Activated naive CD4-positive, alpha-beta T cell treated with anti-CD3 and anti-CD28 coated beads, Interleukin-2, amount 10 ng/mL, durations not matched to agents 7 days and 5 days (primary cell): ENCODE results near the gene SNHG17.

Source experiments
- CTCF ChIA-PET: fragments of 350-600 bp; sonication (Branson Sonifier 250); formaldehyde crosslinking; loops from one replicate; lab custom pipeline; 2021; ENCODE audit warnings: antibody characterized with exemption; lab: Charles Lee
- DNase-seq: peaks from one replicate; pipeline ENCODE4 v3.0.0-alpha.2; 2020
- H3K27ac Mint-ChIP-seq: one replicate; pipeline ENCODE4 v1.8.0; 2021; ENCODE audit warnings: mild to moderate bottlenecking, moderate library complexity, mixed read lengths
- H3K27me3 Mint-ChIP-seq: one replicate; pipeline ENCODE4 v1.8.0; 2021; ENCODE audit warnings: mild to moderate bottlenecking, mixed read lengths
- H3K36me3 Mint-ChIP-seq: one replicate; pipeline ENCODE4 v1.8.0; 2021; ENCODE audit warnings: mixed read lengths
- H3K4me1 Mint-ChIP-seq: one replicate; pipeline ENCODE4 v1.8.0; 2021; ENCODE audit warnings: mixed read lengths
- H3K4me3 Mint-ChIP-seq: one replicate; pipeline ENCODE4 v1.8.0; 2021; ENCODE audit warnings: mild to moderate bottlenecking, moderate library complexity, mixed read lengths
- H3K9me3 Mint-ChIP-seq: one replicate; pipeline ENCODE4 v1.8.0; 2021; ENCODE audit warnings: mixed read lengths

SNHG17 gene

GRCh38 chr20:38458314-38458713 is 23.2 kb upstream of the SNHG17 start:
- CTCF ChIA-PET = interaction anchor here (1.1 kb wide), 1 partner anchor 23 kb away, joined by 5 read pairs; the partner anchor contains the start of gene SNHG17
- H3K27me3 Mint-ChIP-seq = peaks cover 15% of the 10 kb centered on the region
- no peaks in the 10 kb centered on the region for H3K9me3 Mint-ChIP-seq

GRCh38 chr20:38454556-38455473 is 19.7 kb upstream of the SNHG17 start:
- H3K4me1 Mint-ChIP-seq = no peaks in the 10 kb centered on the region
- H3K4me3 Mint-ChIP-seq = no peak overlapping the region
- peaks cover 15% of the 10 kb centered on the region for H3K27me3 Mint-ChIP-seq
- H3K27ac Mint-ChIP-seq = no peak overlapping the region
- H3K36me3 Mint-ChIP-seq = peaks cover 15% of the 10 kb centered on the region
- CTCF ChIA-PET = interaction anchor here (0.8 to 1.1 kb wide), 2 partner anchors 8 to 18 kb away, joined by 3 read pairs; partner anchors contain the start of gene RALGAPB
- DNase-seq = no peak
- H3K9me3 Mint-ChIP-seq = no peaks in the 10 kb centered on the region

More at GRCh38 chr20:38458314-38458713, 23.2 kb upstream of the SNHG17 start:
- no peaks in the 10 kb centered on the region for H3K4me1 Mint-ChIP-seq
- DNase-seq = no peak
- H3K36me3 Mint-ChIP-seq = no peaks in the 10 kb centered on the region
- no peak overlapping the region for H3K4me3 Mint-ChIP-seq
- no peak overlapping the region for H3K27ac Mint-ChIP-seq

GRCh38 chr20:38453941-38454340 is 18.8 kb upstream of the SNHG17 start:
- Mint-ChIP-seq H3K4me1 (peaks cover 2% of the 10 kb centered on the region), H3K27me3 (peaks cover 13% of the 10 kb centered on the region), H3K9me3 (no peaks in the 10 kb centered on the region), H3K36me3 (peaks cover 22% of the 10 kb centered on the region), H3K4me3 (no peak overlapping the region), H3K27ac (no peak overlapping the region)
- no peak for DNase-seq
- CTCF ChIA-PET = interaction anchor here (0.6 to 1.1 kb wide), 3 partner anchors 7 to 53 kb away, joined by 3 read pairs; partner anchors contain the start of gene RALGAPB

- Mint-ChIP-seq H3K4me3 (no peak overlapping the region), H3K4me1 (peaks cover 8% of the 10 kb centered on the region), H3K27ac (no peak overlapping the region), H3K9me3 (no peaks in the 10 kb centered on the region), H3K36me3 (peaks cover 25% of the 10 kb centered on the region), H3K27me3 (peaks cover 9% of the 10 kb centered on the region)
- CTCF ChIA-PET = interaction anchor here (1.7 kb wide), 1 partner anchor 18 kb away, joined by 6 read pairs; the partner anchor contains the start of gene SNHG17
- DNase-seq = no peak
These were observed 17.9 kb upstream of the SNHG17 start for GRCh38 chr20:38452880-38453624.

GRCh38 chr20:38450412-38450975 is 15.4 kb upstream of the SNHG17 start:
- CTCF ChIA-PET = no interaction called here
- Mint-ChIP-seq H3K4me1 (peaks cover 25% of the 10 kb centered on the region), H3K27ac (no peak overlapping the region), H3K36me3 (peaks cover 27% of the 10 kb centered on the region), H3K4me3 (no peak overlapping the region), H3K9me3 (no peaks in the 10 kb centered on the region), H3K27me3 (no peaks in the 10 kb centered on the region)
- no peak for DNase-seq

- CTCF ChIA-PET = interaction anchor here (3.6 to 3.7 kb wide), 2 partner anchors 16 to 23 kb away, joined by 20 to 69 read pairs; partner anchors contain the start of genes RALGAPB and SNHG17
- Mint-ChIP-seq H3K27ac (no peak overlapping the region), H3K9me3 (no peaks in the 10 kb centered on the region)
These were observed 13.9 kb upstream of the SNHG17 start for GRCh38 chr20:38449046-38449445.

GRCh38 chr20:38447931-38448675 is 13.0 kb upstream of the SNHG17 start:
- no peaks in the 10 kb centered on the region for H3K9me3 Mint-ChIP-seq
- peak overlapping the region; percentile 79 for H3K4me3 Mint-ChIP-seq
- CTCF ChIA-PET = interaction anchor here (3.6 to 3.7 kb wide), 2 partner anchors 15 to 24 kb away, joined by 20 to 69 read pairs; partner anchors contain the start of genes RALGAPB and SNHG17
- H3K4me1 Mint-ChIP-seq = peaks cover 26% of the 10 kb centered on the region
- H3K27me3 Mint-ChIP-seq = peaks cover 4% of the 10 kb centered on the region
- DNase-seq = no peak
- H3K27ac Mint-ChIP-seq = no peak overlapping the region
- H3K36me3 Mint-ChIP-seq = peaks cover 27% of the 10 kb centered on the region

More at GRCh38 chr20:38449046-38449445, 13.9 kb upstream of the SNHG17 start:
- Mint-ChIP-seq H3K4me3 (no peak overlapping the region), H3K4me1 (peaks cover 26% of the 10 kb centered on the region), H3K27me3 (no peaks in the 10 kb centered on the region), H3K36me3 (peaks cover 27% of the 10 kb centered on the region)
- no peak for DNase-seq

GRCh38 chr20:38447251-38447661 is 12.1 kb upstream of the SNHG17 start:
- Mint-ChIP-seq H3K4me1 (peaks cover 26% of the 10 kb centered on the region), H3K4me3 (peak overlapping the region; percentile 79), H3K27ac (peak overlapping the region; percentile 55), H3K9me3 (no peaks in the 10 kb centered on the region), H3K27me3 (peaks cover 12% of the 10 kb centered on the region), H3K36me3 (peaks cover 27% of the 10 kb centered on the region)
- no peak for DNase-seq
- CTCF ChIA-PET = interaction anchor here (0.5 to 3.7 kb wide), 3 partner anchors 14 to 84 kb away, joined by 3 to 69 read pairs (median 20); partner anchors contain the start of genes RALGAPB and SNHG17

- Mint-ChIP-seq H3K27ac (peak overlapping the region; percentile 81), H3K36me3 (peaks cover 25% of the 10 kb centered on the region), H3K27me3 (peaks cover 16% of the 10 kb centered on the region), H3K4me1 (peaks cover 26% of the 10 kb centered on the region), H3K9me3 (no peaks in the 10 kb centered on the region), H3K4me3 (peak overlapping the region; percentile 79)
- CTCF ChIA-PET = interaction anchor here (0.5 to 3.7 kb wide), 9 partner anchors 8 to 749 kb away, joined by 3 to 69 read pairs (median 3); partner anchors contain the start of genes RALGAPB and SNHG17
- peak; percentile 93 for DNase-seq
These were observed 11.5 kb upstream of the SNHG17 start for GRCh38 chr20:38446441-38447209.

GRCh38 chr20:38445901-38446425 is 10.8 kb upstream of the SNHG17 start:
- H3K9me3 Mint-ChIP-seq = no peaks in the 10 kb centered on the region
- peak overlapping the region; percentile 81 for H3K27ac Mint-ChIP-seq
- peaks cover 26% of the 10 kb centered on the region for H3K4me1 Mint-ChIP-seq
- peaks cover 16% of the 10 kb centered on the region for H3K27me3 Mint-ChIP-seq
- CTCF ChIA-PET = interaction anchor here (0.5 to 3.7 kb wide), 8 partner anchors 8 to 176 kb away, joined by 3 to 69 read pairs (median 4); partner anchors contain the start of genes RALGAPB and SNHG17
- peak overlapping the region; percentile 79 for H3K4me3 Mint-ChIP-seq
- peaks cover 20% of the 10 kb centered on the region for H3K36me3 Mint-ChIP-seq
- DNase-seq = no peak

- DNase-seq = no peak
- no peak overlapping the region for H3K27ac Mint-ChIP-seq
- CTCF ChIA-PET = interaction anchor here (1.1 to 3.7 kb wide), 4 partner anchors 7 to 27 kb away, joined by 4 to 69 read pairs (median 14); partner anchors contain the start of genes RALGAPB and SNHG17
- peak overlapping the region; percentile 38 for H3K4me3 Mint-ChIP-seq
- H3K27me3 Mint-ChIP-seq = peaks cover 20% of the 10 kb centered on the region
- H3K9me3 Mint-ChIP-seq = no peaks in the 10 kb centered on the region
- peaks cover 14% of the 10 kb centered on the region for H3K36me3 Mint-ChIP-seq
- peaks cover 26% of the 10 kb centered on the region for H3K4me1 Mint-ChIP-seq
These were observed 10.3 kb upstream of the SNHG17 start for GRCh38 chr20:38445381-38445796.

- no peaks in the 10 kb centered on the region for H3K36me3 Mint-ChIP-seq
- CTCF ChIA-PET = no interaction called here
- peaks cover 10% of the 10 kb centered on the region for H3K4me1 Mint-ChIP-seq
- H3K27ac Mint-ChIP-seq = no peak overlapping the region
- DNase-seq = no peak
- H3K9me3 Mint-ChIP-seq = no peaks in the 10 kb centered on the region
- no peak overlapping the region for H3K4me3 Mint-ChIP-seq
- peaks cover 35% of the 10 kb centered on the region for H3K27me3 Mint-ChIP-seq
These were observed 6.8 kb upstream of the SNHG17 start for GRCh38 chr20:38441916-38442315.
